GM12875 (cell line): ENCODE data around the gene NLRP5.

Experiments
- H3K4me3 ChIP-seq: one replicate; pipeline ENCODE4 v1.5.1; 2011; ENCODE audit warnings: low read depth, low read length, control low read depth
- CTCF ChIP-seq: IDR thresholded peaks from 2 replicates; pipeline ENCODE4 v1.5.1; 2011; ENCODE audit warnings: low read depth, mild to moderate bottlenecking, control low read depth, inconsistent platforms, low read length, moderate library complexity, borderline replicate concordance; ENCODE audit not compliant: insufficient read depth

NLRP5 gene

GRCh38 chr19:55959996-55960675, 26.4 kb upstream of the NLRP5 start:
- no peak for TF ChIP-seq CTCF
- H3K4me3 ChIP-seq, result no peak overlapping the region

GRCh38 chr19:55962186-55962585, 24.4 kb upstream of the NLRP5 start:
- no peak overlapping the region for H3K4me3 ChIP-seq

GRCh38 chr19:55973982-55974381, 12.6 kb upstream of the NLRP5 start:
- no peak overlapping the region for H3K4me3 ChIP-seq
- no peak for TF ChIP-seq CTCF

More at GRCh38 chr19:55962186-55962585, 24.4 kb upstream of the NLRP5 start:
- no peak for TF ChIP-seq CTCF

- TF ChIP-seq CTCF, result no peak
- no peak overlapping the region for H3K4me3 ChIP-seq
These were observed 6.2 kb upstream of the NLRP5 start for GRCh38 chr19:55980415-55980814.

GRCh38 chr19:55985254-55985653, 1.3 kb upstream of the NLRP5 start:
- TF ChIP-seq CTCF, result no peak
- H3K4me3 ChIP-seq, result no peak overlapping the region

GRCh38 chr19:55990831-55991230, 4.3 kb downstream of the NLRP5 start:
- no peak for TF ChIP-seq CTCF
- H3K4me3 ChIP-seq, result no peak overlapping the region

- no peak overlapping the region for H3K4me3 ChIP-seq
- TF ChIP-seq CTCF, result no peak
These were observed 6.9 kb downstream of the NLRP5 start for GRCh38 chr19:55993492-55993891.
